GM18870 (cell line): ENCODE measurements around the gene NRP1.
"Not testable (repeated sequence)": the region's sequence is repeated elsewhere in the genome, so short reads cannot be mapped to it uniquely, and the experiment has no call there.

ENCODE experiments used
- ATAC-seq: cut with Tn5 transposase; IDR thresholded peaks from one replicate; pipeline ENCODE4 v1.9.1; 2021; ENCODE audit warnings: moderate library complexity; ENCODE audit not compliant: unreplicated experiment

The NRP1 gene

DNA sequence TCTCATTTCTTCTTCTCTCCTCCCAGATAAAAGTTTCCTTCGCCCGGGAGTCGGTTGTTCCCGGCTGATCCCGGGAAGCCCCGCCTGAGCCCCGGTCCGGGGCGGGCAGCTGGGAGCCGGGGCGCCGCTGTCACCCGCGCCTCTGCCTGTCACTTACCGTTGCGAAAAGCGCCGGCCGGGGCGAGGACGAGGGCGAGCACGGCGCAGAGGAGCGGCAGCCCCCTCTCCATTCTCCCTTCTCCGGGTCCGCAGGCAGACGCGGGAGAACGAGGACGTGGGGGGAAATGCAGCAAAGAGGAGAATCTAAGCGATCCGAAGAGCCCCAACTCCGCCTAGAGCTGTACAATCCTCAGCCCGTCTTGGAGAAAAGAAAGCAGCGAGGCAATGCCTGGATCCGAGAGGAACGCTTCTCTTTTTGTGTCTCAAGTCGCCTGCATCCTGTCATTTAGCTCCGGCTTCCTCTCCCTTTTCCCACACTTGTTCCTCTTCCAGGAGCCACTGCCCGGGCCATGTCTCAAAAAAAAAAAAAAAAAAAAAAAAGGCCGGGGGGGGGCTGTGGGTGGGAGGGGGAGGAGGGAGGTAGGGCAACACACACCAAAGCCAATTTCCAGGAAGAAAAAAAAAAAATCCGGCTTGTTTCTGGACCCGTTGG, at the start of gene NRP1:
NRP1 (minus strand) TSS at position 515 of the 652 bp plus-strand sequence; CDS start at position 230, 285 bp downstream.
- no peak for ATAC-seq

DNA sequence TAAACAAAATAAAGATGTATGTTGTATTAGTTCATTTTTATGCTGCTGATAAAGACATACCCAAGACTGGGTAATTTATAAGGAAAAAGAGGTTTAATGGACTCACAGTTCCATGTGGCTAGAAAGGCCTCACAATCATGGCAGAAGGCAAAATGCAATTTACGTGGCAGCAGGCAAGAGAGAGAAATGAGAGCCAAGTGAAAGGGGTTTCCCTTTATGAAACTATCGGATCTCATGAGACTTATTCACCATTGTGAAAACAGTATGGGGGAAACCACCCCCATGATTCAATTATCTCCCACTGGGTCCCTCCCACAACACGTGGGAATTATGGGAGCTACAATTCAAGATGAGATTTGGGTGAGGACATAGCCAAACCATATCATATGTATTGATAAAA, 49.7 kb upstream of the NRP1 start:
- ATAC-seq: not testable (repeated sequence)

DNA sequence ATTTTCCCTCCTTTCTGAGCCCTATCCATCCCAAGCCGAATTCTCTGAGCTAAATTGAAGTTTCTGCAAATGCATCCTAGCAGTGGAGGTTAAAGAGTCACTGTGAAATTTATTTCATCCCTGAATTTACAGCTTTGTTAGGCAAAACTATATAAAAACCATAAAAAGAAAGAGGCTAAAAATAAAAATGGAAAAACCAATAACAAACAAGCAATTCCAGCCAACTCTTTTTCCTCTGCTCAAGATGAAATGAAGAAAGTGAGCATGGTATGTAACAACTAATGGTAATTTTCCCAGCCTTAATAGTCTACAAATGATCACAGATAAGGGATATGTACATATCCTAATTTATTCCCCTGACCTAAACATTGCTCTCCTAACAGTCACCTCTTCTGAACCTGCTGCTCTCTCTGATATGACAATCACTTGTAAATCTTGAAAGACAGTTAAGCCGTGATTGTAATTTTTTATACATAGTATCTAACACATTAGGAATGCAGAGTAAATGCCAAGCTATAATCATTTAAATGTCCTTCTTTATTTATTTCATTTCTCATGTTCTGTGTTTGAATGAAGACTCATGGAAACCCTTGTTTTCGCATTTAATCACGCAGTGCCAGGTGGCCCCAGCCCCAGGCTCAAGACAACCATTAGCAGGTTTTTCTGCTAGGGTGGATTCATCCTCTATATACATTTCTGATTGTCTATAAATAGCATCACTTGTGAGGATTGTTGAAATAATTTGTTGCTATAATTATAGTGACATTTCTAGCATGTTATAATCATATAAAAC, 48.6 kb upstream of the NRP1 start:
- no peak for ATAC-seq

DNA sequence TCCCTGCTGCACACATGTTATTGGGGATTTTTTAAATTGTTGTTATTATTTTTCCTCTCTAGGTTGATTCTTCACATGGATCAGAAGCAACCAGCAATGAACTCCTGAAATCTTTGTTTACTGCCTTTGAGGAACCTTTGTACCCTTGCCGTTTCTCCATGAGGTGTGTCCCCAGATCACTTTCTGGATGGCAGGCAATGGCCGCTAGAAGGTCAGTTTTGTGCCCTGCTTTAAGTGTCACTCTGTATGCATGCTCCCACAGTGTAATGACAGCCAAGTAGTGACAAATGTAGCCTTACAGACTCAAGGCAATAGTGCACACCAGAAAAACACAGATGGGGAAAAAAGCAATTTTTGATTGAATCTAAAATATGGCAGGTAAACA, 47.7 kb upstream of the NRP1 start:
- ATAC-seq: no peak

DNA sequence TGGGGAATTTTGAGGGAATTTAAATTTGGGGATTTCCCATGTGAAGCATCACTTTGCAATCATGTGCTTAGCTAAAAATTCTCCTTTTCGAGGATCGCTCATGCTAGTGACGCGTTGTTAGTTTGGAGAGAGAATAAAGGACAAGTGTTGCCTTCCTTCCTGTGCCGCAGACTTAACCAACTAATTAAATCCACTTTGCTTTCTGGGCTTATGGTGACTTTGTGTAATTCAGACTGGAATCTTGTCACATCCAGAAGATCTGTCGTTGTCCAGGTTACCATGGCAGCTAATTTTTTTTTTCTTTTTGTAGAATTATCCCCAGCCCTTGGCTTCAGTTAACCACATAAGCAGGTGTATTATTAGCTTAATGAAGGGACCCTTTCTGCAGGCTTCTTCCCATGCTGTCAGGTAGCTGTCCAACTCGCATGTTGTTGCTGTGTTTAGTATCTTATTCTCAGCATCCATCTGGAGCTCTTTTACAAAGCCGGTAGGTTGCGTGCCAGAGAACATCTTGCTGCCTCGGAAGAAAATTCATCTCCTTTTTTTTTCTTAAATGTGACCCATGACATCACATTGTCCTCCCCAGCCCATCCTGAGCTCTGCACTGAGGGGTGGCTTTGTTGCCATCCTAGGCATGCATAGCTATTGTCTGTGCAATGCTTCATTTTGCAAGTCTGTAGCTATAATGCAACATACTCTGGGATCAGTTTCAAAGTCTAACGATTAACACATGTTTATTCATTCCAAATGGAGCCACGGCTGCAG, 47.2 kb upstream of the NRP1 start:
- ATAC-seq: no peak

DNA sequence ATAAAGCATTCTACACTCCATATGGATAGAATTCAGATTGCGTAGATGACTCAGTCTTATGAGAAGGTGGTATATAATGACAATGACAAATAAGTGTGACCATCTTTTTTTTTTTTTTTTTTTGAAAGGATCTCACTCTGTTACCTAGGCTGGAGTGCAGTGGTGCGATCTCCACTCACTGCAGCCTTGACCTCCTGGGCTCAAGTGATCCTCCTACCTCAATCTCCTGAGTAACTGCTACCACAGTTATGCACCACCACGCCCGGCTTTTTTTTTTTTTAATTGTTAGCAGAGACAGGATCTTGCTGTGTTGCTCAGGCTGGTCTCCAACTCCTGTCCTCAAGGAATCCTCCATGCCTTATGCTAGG, 43.2 kb upstream of the NRP1 start:
- no peak for ATAC-seq

DNA sequence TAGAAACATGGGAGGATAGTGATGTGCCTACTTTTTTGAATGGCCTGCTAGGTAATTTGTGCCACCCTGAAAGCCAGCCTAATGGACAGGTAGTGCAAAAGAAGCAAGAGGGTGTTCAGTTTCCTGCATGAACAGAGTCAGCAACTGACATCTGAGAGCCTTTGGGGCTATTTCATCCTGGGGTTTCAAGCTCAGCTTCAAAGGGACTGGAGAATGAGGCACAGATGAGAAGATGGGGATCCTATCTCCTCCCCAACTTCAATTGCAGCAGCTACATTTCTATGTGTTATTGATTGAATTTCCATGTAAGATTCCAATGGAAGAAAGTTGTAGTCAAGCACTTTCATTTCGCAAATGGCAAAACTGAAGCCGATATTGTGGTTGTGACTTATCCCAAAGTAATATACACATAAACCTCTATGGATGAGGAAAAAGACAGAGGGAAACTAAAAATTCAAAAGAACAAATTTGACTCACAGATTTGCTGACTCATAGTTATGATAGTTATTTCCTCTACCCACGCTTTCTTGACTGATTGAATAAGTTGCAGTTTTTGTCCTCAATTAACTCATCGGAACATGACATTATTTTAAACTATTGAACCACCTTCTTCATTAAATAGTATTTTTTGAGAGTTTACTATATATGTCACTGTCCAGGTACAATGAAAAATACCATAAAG, 42.6 kb upstream of the NRP1 start:
- no peak for ATAC-seq

DNA sequence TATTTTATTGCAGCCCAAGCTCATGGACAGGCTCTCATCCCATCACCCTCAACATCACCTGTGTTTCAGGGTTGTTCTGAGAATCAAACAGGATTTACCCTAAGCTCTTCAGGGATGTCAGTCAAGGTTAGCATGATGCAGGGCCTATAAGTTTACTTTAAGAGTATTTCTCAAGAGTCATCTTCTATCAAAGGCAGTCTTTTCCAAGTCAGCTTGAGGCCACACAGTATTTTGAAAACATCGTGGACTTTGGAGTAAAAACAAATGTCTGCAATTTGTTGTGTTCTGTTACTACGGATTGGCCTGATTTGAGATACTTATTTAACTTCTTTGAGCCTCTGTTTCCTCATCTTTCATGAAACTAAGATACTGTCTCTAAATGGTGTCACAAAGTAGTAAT, 42.0 kb upstream of the NRP1 start:
- no peak for ATAC-seq

DNA sequence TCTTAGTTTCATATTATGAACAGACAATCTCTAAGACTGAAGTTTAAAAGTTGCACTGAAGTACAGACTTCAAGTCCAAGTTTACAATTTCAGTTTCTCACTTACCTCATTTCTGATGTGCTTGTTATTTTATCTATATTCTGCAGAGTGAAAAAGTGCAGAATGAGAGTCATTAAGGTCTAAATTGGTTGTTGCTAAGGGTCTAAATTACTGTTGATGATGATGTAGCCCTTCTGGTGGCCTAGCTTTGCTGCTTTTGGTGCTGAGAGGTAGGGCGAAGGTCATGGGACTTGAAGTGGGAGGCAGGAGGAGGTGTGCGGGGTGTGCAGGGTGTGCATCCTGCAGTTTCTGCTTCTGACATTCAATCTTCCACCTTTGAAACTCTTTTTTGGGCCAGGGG, 38.8 kb upstream of the NRP1 start:
- no peak for ATAC-seq

DNA sequence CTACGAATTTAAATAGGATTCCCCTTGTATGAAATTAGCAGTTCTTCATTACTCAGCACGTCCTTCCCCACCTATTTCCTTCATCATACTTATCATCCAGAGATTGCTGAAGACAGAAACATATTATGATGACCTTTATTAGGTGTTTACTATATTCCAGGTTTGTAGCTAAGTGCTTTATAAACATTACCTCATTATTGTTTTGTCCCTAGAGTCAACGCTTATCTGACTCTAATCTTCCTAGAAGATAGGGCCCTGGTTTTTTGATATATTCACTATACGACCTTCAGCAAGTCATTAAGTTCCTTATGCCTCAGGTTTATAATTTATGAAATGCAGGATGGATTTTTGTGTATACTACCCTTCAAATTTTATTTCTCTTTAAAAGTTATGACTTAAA, 36.8 kb upstream of the NRP1 start:
- ATAC-seq: no peak

DNA sequence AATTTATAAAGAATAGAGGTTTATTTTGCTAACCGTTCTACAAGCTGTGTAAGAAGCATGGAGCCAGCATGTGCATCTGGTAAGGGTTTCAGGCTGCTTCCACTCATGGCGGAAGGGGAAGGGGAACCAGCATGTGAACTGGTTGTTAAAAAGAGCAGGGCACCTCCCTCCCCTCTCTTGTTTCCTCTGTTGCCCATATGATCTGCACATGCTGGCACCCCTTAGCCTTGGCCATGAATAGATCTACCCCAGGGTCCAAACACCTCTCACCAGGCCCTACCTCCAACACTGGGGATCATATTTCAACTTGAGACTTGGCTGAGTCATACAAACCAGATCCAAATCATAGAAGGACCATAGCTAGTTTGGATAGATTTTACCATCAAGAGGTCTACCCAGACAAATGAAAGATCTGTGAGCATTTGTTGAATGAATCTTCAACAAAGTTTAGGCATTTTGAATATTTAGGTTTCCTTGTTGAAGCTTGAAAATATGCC, 36.0 kb upstream of the NRP1 start:
- ATAC-seq: no peak

DNA sequence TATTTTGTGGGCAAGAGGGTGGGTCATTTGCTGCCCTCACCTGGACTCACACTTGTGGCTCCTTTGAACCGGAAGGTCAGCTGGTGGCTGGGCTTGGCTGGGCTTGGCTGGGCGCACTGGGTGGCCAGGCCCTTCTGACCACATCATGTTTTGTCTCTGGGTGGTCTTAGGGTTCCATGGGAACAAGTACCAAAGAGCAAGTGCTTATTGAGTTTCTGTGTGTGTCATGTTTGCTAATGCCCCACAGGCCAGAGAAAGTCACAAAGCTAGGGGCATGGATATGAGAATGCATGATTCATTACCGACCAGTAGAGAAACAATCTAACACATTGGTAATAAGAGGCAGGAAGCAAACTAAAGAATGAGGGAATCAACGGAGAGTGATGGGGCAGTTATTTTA, 33.6 kb upstream of the NRP1 start:
- no peak for ATAC-seq

DNA sequence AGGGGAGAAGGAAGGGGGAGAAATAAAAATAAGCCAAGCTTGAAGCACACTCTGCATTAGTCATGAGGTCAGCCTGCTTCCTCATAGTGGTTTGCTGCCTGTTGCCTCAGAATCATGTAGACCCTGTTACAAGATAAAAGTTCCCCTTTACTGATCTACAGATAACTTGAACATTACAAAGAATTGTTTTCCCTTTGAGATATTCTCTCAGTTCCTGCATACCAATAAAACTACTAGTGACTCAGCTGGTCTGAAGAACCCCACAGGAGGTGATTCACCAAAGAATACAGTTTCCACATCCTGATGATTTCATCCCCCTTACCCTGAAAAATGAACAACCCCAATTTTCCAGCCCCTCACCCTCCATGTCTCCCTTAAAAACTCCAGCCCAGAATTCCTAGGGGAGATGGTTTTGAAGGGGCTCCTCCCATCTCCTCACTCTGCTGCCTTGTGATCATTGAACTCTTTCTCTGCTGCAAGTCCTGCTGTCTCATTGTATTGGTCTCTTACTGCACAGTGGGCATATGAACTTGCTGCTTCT, 31.5 kb upstream of the NRP1 start:
- no peak for ATAC-seq

DNA sequence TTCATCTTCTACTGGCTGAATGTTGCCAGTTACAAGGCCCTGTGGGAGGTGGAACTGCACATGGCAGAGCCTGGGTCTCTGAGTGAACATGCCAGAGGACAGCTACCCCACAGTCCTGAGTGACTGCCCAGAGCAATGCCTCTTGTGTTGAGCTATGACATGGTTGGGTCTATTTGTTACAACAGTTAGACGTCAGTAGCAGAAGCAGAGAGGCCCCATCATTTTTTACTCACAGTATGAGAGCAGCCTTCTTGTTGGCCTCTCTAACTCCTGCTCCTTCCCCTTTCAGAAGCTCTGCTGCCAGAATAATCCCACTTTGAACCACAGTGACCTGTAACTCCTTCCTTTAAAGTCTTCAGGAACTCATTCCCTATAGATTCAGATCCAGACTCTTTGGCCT, 30.8 kb upstream of the NRP1 start:
- no peak for ATAC-seq

DNA sequence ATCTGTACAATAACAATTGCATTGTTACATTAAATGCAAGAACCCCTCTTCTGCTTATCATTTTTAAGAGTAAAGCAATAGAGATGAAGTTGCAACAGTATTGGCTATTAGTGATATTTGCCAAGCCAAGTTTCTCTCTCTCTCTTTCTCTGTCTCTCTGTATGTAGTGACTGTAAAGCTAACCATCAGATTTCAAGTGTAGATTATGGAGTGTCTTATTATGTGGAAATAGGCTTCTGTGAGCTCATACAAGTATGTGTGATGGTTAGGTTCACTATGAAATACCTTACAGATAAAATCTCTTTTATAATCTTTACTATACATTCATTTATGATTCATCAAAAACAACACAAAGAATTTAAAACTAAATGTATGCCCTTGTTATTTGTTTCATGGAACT, 28.6 kb upstream of the NRP1 start:
- no peak for ATAC-seq

DNA sequence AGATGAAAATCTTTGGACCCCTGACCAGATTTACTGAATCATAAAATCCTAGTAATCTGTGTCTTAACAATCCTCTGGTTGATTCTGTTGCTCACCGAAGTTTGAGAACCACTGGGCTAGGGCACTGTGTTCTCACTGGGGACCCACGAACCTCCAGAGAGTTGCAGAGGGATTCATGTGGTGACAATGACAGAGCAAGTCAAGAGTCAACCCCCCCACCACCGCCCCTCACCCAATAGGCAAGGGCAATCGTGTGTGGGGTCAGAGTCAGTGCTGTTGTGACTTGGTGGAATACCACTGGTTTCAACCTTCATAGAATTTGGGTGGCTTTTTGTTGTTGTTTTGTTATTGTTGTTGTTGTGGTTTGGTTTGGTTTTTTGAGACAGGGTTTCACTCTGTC, 23.5 kb upstream of the NRP1 start:
- ATAC-seq: no peak

DNA sequence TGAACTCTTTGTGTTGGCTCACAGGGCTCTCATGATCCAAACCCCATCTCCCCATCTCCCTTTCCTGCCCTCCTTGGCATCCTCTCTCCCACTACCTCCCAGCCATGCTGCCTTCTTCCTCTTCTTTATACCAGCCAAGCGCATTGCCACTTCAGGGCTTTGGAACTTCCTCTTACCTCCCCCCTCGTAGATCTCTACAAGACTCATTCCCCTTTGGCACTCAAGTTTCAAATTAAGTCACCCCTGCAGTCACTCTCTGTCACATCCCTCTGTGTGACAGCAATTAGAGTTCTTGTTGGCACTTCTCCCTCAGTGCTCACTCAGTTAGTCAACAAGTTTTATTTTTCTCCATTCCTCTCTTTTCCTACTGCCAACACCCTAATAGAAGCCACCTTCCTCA, 20.8 kb upstream of the NRP1 start:
- ATAC-seq: no peak

DNA sequence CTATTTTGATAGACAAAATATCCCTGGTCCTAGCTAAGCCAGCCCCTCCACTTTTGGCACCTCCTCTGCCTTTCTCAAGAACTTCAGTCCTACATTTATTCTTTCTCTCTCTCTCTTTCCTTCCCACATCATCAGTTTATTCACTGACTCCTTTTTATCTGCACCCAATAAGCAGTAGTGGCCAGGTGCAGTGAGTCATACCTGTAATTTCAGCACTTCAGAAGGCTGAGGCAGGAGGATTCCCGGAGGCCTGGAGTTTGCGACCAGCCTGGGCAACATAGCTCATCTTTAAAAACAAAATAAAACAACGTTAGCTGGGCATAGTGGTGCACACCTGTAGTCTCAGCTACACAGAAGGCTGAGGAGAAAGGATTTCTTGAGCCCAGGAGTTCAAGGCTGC, 19.4 kb upstream of the NRP1 start:
- ATAC-seq: no peak

DNA sequence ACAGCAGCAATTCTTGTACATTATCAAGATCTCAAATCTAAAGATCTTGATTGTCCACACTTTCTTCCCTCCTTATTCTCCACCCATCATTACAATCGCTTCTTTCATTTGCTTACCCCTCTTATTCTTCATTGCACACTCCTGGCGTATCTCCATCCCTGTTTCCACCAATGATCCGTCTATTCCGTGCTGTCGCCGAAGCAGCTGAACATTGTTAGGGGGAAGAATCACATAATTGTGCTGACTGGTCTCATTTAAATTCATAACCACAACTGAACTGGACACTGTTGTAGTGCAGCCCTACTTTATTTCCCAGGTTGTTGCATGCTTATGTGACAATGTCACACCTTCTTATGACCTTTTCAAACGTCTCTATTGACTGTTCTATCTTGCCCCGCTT, 18.9 kb upstream of the NRP1 start:
- no peak for ATAC-seq

DNA sequence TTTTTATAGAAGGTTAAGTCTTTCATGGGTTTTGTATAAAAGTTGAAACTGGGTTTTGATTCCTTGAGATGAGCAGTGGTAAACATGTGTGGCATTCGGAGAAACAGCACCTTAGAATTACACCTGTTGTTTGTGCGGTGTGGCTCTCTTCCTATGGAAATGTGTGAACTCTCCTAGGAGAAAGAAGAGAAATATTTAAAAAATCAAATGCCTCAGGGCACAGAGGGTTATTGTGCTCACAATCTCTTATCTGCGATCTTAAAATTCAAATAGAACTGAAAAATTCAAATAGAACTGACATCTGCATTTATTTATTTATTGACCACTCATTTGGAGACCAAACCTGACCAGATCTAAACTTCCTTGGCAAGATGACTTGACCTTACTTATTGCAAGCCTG, 18.1 kb upstream of the NRP1 start:
- ATAC-seq: no peak

DNA sequence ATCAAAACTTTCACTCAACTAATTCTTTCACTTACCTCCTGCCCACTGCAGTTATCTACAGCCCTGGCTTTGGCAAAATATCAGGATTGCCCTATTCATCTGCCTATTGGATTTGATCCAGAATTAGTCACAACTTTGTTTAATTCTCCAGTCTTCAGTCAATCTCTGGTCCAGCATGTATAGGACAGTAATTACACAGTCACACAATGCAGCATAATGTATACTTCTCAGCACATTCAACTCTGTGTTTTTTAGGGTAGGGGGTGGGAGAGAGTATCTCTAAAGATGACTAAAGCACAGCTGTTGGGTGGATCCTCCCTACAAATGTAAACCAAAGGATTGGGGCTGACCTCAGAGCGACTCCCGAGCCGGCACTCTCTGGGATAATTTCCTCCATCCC, 17.7 kb upstream of the NRP1 start:
- ATAC-seq: no peak
